Measurements from ENCODE around the gene SULT1C2.

Gene SULT1C2

DNA sequence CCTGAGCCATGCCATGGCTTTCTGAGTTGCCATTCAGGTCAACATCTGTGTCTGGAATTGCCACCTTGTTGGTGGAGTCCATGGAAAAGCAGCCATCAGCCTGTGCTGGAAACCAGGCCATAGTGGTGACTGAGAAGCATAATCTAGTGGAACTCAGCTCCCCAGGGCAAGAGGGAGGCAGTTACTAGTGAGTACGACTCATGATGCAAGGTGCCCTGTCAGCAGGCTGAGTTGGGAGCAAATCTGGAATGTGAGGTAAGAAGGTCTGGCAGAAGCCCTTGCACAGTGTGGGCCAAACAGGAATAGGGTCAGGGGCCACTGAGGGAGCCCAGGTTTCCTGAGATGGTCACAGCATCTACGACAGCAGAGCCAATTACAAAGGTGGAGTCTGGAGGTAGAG, 37.1 kb downstream of the SULT1C2 start:
- no peaks in the 10 kb centered on the region for H3K36me3 ChIP-seq
- TF ChIP-seq, protein P1, sequence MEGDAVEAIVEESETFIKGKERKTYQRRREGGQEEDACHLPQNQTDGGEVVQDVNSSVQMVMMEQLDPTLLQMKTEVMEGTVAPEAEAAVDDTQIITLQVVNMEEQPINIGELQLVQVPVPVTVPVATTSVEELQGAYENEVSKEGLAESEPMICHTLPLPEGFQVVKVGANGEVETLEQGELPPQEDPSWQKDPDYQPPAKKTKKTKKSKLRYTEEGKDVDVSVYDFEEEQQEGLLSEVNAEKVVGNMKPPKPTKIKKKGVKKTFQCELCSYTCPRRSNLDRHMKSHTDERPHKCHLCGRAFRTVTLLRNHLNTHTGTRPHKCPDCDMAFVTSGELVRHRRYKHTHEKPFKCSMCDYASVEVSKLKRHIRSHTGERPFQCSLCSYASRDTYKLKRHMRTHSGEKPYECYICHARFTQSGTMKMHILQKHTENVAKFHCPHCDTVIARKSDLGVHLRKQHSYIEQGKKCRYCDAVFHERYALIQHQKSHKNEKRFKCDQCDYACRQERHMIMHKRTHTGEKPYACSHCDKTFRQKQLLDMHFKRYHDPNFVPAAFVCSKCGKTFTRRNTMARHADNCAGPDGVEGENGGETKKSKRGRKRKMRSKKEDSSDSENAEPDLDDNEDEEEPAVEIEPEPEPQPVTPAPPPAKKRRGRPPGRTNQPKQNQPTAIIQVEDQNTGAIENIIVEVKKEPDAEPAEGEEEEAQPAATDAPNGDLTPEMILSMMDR (IDR thresholded peaks at IDR 0.05; ENCODE audit: low read depth, low read length): no peak
- H3K4me3 ChIP-seq (ENCODE audit: low read depth, low read length): no peak overlapping the region
- no peaks in the 10 kb centered on the region for H3K4me1 ChIP-seq
- DNase-seq: no peak
- H3K27me3 ChIP-seq: no peaks in the 10 kb centered on the region
- no peaks in the 10 kb centered on the region for H3K9me3 ChIP-seq

GRCh38 chr2:108329771-108330170, 41.1 kb downstream of the SULT1C2 start:
- Histone ChIP-seq H3K9me3 (no peaks in the 10 kb centered on the region), H3K4me1 (no peaks in the 10 kb centered on the region), H3K36me3 (no peaks in the 10 kb centered on the region), H3K27me3 (no peaks in the 10 kb centered on the region), H3K4me3 (ENCODE audit: low read depth, low read length) (no peak overlapping the region)
- no peak for DNase-seq
- TF ChIP-seq, protein P1 (IDR thresholded peaks at IDR 0.05; ENCODE audit: low read depth, low read length): no peak

- TF ChIP-seq, protein P1 (IDR thresholded peaks at IDR 0.05; ENCODE audit: low read depth, low read length): no peak
- H3K4me3 ChIP-seq (ENCODE audit: low read depth, low read length): no peak overlapping the region
- no peaks in the 10 kb centered on the region for H3K9me3 ChIP-seq
- no peaks in the 10 kb centered on the region for H3K36me3 ChIP-seq
- H3K4me1 ChIP-seq: no peaks in the 10 kb centered on the region
- H3K27me3 ChIP-seq: no peaks in the 10 kb centered on the region
- no peak for DNase-seq
Measured at GRCh38 chr2:108330979-108331378, 42.3 kb downstream of the SULT1C2 start.

DNA sequence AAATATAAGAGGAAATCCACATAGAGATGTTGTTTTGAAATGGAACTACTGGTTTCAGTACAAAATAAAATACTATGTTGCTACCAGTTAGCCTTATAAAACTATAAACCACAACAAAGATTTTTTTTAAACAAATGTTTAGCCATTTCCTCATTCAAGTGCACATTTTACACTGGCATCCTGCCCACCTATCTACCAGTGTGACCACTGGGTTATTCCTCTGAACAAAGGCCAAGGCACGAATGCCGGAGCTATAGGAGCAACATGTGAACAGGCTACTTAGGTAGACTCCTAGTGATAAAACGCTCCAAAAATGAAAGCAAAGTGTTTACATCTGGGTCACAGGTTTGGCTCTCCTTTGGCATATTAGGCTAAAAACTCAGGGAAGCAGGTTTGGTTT, 57.3 kb downstream of the SULT1C2 start:
- Histone ChIP-seq H3K27me3 (no peaks in the 10 kb centered on the region), H3K4me3 (ENCODE audit: low read depth, low read length) (no peak overlapping the region), H3K4me1 (no peaks in the 10 kb centered on the region), H3K36me3 (no peaks in the 10 kb centered on the region), H3K9me3 (no peaks in the 10 kb centered on the region)
- TF ChIP-seq, protein P1 (IDR thresholded peaks at IDR 0.05; ENCODE audit: low read depth, low read length): no peak
- no peak for DNase-seq

DNA sequence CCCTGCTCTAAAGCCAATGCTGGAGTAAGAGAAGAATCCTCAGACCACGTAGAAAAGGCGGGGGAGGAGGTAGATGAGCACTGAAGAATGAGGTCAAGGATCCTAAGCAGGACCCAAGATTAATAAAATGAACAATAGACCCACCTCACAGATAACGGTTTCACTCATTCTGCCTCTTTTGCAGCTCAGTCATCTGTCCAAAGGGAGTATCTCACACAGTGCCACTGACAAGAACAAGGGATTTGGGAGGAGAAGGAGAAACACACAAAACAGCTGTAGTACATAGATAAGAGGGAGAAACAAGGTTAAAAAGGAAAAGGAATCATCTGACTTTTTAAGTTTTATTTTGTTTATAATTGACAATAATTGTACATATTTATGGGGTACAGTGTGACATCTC, 58.1 kb downstream of the SULT1C2 start:
- no peak overlapping the region for H3K4me3 ChIP-seq (ENCODE audit: low read depth, low read length)
- DNase-seq: no peak
- H3K36me3 ChIP-seq: no peaks in the 10 kb centered on the region
- no peaks in the 10 kb centered on the region for H3K4me1 ChIP-seq
- no peaks in the 10 kb centered on the region for H3K9me3 ChIP-seq
- TF ChIP-seq, protein P1 (IDR thresholded peaks at IDR 0.05; ENCODE audit: low read depth, low read length): no peak
- no peaks in the 10 kb centered on the region for H3K27me3 ChIP-seq

- Histone ChIP-seq H3K4me1 (no peaks in the 10 kb centered on the region), H3K4me3 (ENCODE audit: low read depth, low read length) (no peak overlapping the region), H3K27me3 (no peaks in the 10 kb centered on the region), H3K9me3 (no peaks in the 10 kb centered on the region), H3K36me3 (no peaks in the 10 kb centered on the region)
- DNase-seq: no peak
- TF ChIP-seq, protein P1 (IDR thresholded peaks at IDR 0.05; ENCODE audit: low read depth, low read length): no peak
Measured at GRCh38 chr2:108347786-108348185, 59.1 kb downstream of the SULT1C2 start.

Measured in BE2C (cell line).